Common myeloid progenitor, CD34-positive (primary cell): ENCODE data around the gene NOC4L.

ENCODE experiments used
- CTCF ChIA-PET: fragments of 350-600 bp; sonication (Branson Sonifier 250); formaldehyde crosslinking; loops from one replicate; lab custom pipeline; 2021; ENCODE audit warnings: antibody characterized with exemption; lab: Charles Lee
- POLR2A ChIA-PET: fragments of 350-600 bp; sonication (Branson Sonifier 250); formaldehyde crosslinking; loops from one replicate; lab custom pipeline; 2021; ENCODE audit warnings: antibody characterized with exemption; lab: Charles Lee
- DNase-seq, 3 donors: peaks; one replicate each; pipeline versions ENCODE4 v3.0.0 to v3.0.0-alpha.2; 2013
- H3K27ac ChIP-seq, 2 experiments: 1 replicate in 1 of 2; 2 replicates in 1 of 2; pipeline ENCODE4 v1.7.0; 2013; ENCODE audit warnings: inconsistent platforms in 2 of 2, low read length in 2 of 2, mild to moderate bottlenecking in 2 of 2, low read depth in 1 of 2, moderate library complexity in 1 of 2; ENCODE audit not compliant: severe bottlenecking in 2 of 2, insufficient read depth in 1 of 2, poor library complexity in 1 of 2
- H3K27me3 ChIP-seq, 5 experiments: replicated peaks in 2 of 5; 1 replicate in 3 of 5; 2 replicates in 2 of 5; pipeline versions ENCODE4 v1.6.1 to v1.7.0; 2013; ENCODE audit warnings: low read length in 4 of 5, mild to moderate bottlenecking in 2 of 5, moderate library complexity in 2 of 5, inconsistent platforms in 1 of 5; ENCODE audit not compliant: insufficient read depth in 5 of 5, control insufficient read depth in 4 of 5
- H3K36me3 ChIP-seq, 4 experiments: 1 replicate in 2 of 4; 2 replicates in 2 of 4; pipeline versions ENCODE4 v1.6.1 to v1.7.0; 2013; ENCODE audit warnings: low read length in 3 of 4, control low read depth in 1 of 4, mild to moderate bottlenecking in 1 of 4; ENCODE audit not compliant: control insufficient read depth in 4 of 4, insufficient read depth in 4 of 4
- H3K4me1 ChIP-seq, 4 experiments: 1 replicate in 3 of 4; 2 replicates in 1 of 4; pipeline versions ENCODE4 v1.6.1 to v1.7.1; 2013; ENCODE audit warnings: low read length in 3 of 4, mild to moderate bottlenecking in 3 of 4, control low read depth in 1 of 4, inconsistent platforms in 1 of 4, moderate library complexity in 1 of 4; ENCODE audit not compliant: control insufficient read depth in 4 of 4, insufficient read depth in 4 of 4; ENCODE audit errors: control extremely low read depth in 1 of 4
- H3K4me3 ChIP-seq, 7 experiments: 1 replicate in 4 of 7; 2 replicates in 3 of 7; pipeline versions ENCODE4 v1.5.1 to v1.7.0; 2013; ENCODE audit warnings: mild to moderate bottlenecking in 7 of 7, low read length in 6 of 7, moderate library complexity in 6 of 7, inconsistent platforms in 2 of 7, low read depth in 2 of 7, control low read depth in 1 of 7; ENCODE audit not compliant: insufficient read depth in 4 of 7, control insufficient read depth in 1 of 7; ENCODE audit errors: extremely low read depth in 1 of 7
- H3K9me3 ChIP-seq, 5 experiments: 1 replicate in 4 of 5; 2 replicates in 1 of 5; pipeline versions ENCODE4 v1.6.1 to v1.7.1; 2013; ENCODE audit warnings: low read length in 4 of 5, mild to moderate bottlenecking in 2 of 5, inconsistent platforms in 1 of 5, low read depth in 1 of 5, moderate library complexity in 1 of 5; ENCODE audit not compliant: control insufficient read depth in 4 of 5, insufficient read depth in 2 of 5; ENCODE audit errors: control extremely low read depth in 1 of 5
- WGBS: methylation state at CpG from one replicate; pipeline ENCODE4 v1.1.5; 2013; ENCODE audit not compliant: insufficient coverage; 5-methylcytosine and 5-hydroxymethylcytosine counted together

The NOC4L gene

GRCh38 chr12:132196038-132196872, 52.0 kb downstream of the NOC4L start:
- H3K27ac ChIP-seq: no peak overlapping the region
- ChIA-PET POLR2A (interaction anchor here (0.6 kb wide), 1 partner anchor 86 kb away, joined by 3 read pairs; no protein-coding TSS in a partner anchor), CTCF (no interaction called here)
- peaks cover 0 to 22% (median 16%) of the 10 kb centered on the region in 5 experiments for H3K9me3 ChIP-seq
- WGBS: 87% methylated on average over 29 of the region's 32 CpGs
- peaks cover 0 to 44% (median 4%) of the 10 kb centered on the region in 5 experiments for H3K27me3 ChIP-seq
- H3K4me3 ChIP-seq: no peak overlapping the region
- DNase-seq: no peak
- H3K36me3 ChIP-seq: no peaks in the 10 kb centered on the region
- H3K4me1 ChIP-seq: no peaks in the 10 kb centered on the region

- 86% methylated on average over 19 of the region's 22 CpGs for WGBS
- Histone ChIP-seq H3K9me3 (peaks cover 0 to 22% (median 16%) of the 10 kb centered on the region in 5 experiments), H3K27me3 (peaks cover 0 to 37% (median 0%) of the 10 kb centered on the region in 5 experiments), H3K4me3 (no peak overlapping the region), H3K4me1 (no peaks in the 10 kb centered on the region), H3K36me3 (no peaks in the 10 kb centered on the region), H3K27ac (no peak overlapping the region)
- POLR2A ChIA-PET: no interaction called here
- CTCF ChIA-PET: no interaction called here
- DNase-seq: no peak
These were observed 52.7 kb downstream of the NOC4L start for GRCh38 chr12:132196873-132197390.

GRCh38 chr12:132197581-132198354, 53.5 kb downstream of the NOC4L start:
- Histone ChIP-seq H3K9me3 (peaks cover 0 to 19% (median 16%) of the 10 kb centered on the region in 5 experiments), H3K36me3 (no peaks in the 10 kb centered on the region), H3K4me1 (no peaks in the 10 kb centered on the region), H3K27me3 (peaks cover 0 to 29% (median 1%) of the 10 kb centered on the region in 5 experiments), H3K4me3 (no peak overlapping the region), H3K27ac (no peak overlapping the region)
- ChIA-PET CTCF (interaction anchor here (1.1 kb wide), 1 partner anchor 10 kb away, joined by 3 read pairs; no protein-coding TSS in a partner anchor), POLR2A (no interaction called here)
- WGBS: 93% methylated on average over 39 of the region's 44 CpGs
- no peak for DNase-seq

DNA sequence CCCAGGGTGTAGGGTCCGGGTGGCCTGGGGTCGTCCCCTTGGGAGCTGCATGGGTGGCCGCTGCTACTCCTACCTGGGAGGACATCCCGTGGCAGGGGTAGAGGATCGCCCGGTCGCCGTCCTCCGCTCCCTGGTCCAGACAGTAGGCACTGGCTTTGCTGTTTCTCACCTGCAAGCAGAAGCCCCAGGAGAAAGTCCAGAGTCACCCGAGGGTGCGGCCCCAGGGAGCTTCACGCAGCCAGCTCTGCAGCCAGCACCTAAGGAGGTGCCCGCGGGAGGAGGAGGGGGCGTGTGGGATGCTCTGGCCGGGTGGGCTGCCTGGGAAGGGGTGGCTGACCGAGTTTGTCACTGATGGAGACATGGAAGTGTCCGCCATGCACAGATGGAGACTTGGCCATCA, 54.8 kb downstream of the NOC4L start:
- CTCF ChIA-PET: interaction anchor here (1.1 kb wide), 1 partner anchor 8 kb away, joined by 3 read pairs; no protein-coding TSS in a partner anchor
- no peak for DNase-seq
- Histone ChIP-seq H3K9me3 (peaks cover 0 to 7% (median 5%) of the 10 kb centered on the region in 5 experiments), H3K27ac (no peak overlapping the region), H3K4me3 (no peak overlapping the region), H3K4me1 (no peaks in the 10 kb centered on the region), H3K36me3 (no peaks in the 10 kb centered on the region), H3K27me3 (peaks cover 0 to 29% (median 2%) of the 10 kb centered on the region in 5 experiments)
- WGBS: 87% methylated on average over 15 of the region's 18 CpGs
- POLR2A ChIA-PET: no interaction called here

GRCh38 chr12:132199526-132200319, 55.5 kb downstream of the NOC4L start:
- ChIA-PET CTCF (no interaction called here), POLR2A (no interaction called here)
- Histone ChIP-seq H3K4me3 (no peak overlapping the region), H3K9me3 (peaks cover 0 to under 1% (median 0%) of the 10 kb centered on the region in 5 experiments), H3K4me1 (no peaks in the 10 kb centered on the region), H3K27ac (no peak overlapping the region), H3K27me3 (peaks cover 0 to 29% (median 8%) of the 10 kb centered on the region in 5 experiments), H3K36me3 (no peaks in the 10 kb centered on the region)
- WGBS: 85% methylated on average over 19 of the region's 24 CpGs
- no peak for DNase-seq

DNA sequence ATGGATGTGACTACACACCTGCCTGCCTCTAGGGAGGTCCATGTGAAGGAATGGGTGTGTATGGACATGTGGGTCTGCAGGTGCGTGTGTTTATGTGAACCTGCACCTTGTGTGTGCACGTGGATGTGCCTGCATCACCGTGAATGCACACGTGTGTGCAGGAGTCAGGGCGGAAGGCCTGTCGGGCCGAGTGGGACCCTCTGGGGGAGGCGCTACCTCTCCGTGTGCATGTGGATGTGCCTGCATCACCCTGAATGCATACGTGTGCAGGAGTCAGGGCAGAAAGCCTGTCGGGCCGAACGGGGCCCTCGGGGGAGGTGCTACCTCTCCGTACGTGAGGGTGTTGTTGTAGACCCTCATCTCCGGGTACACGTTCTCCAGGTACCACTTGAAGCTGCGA, 56.5 kb downstream of the NOC4L start:
- peaks cover 0 to 37% (median 12%) of the 10 kb centered on the region in 5 experiments for H3K27me3 ChIP-seq
- POLR2A ChIA-PET: no interaction called here

More for the DNA sequence above, 56.5 kb downstream of the NOC4L start:
- CTCF ChIA-PET: no interaction called here
- H3K36me3 ChIP-seq: no peaks in the 10 kb centered on the region
- H3K4me3 ChIP-seq: no peak overlapping the region
- WGBS: 92% methylated on average over 18 of the region's 19 CpGs
- H3K9me3 ChIP-seq: no peaks in the 10 kb centered on the region
- no peak for DNase-seq
- peaks cover 0 to 8% (median 0%) of the 10 kb centered on the region in 4 experiments for H3K4me1 ChIP-seq
- H3K27ac ChIP-seq: no peak overlapping the region
